AG09319 (cell line): ENCODE measurements around the gene CDH16.

Experiments
- DNase-seq: peaks from one replicate; pipeline ENCODE4 v3.0.0-alpha.2; 2010; ENCODE audit warnings: low read depth; ENCODE audit errors: extremely low read depth
- CTCF ChIP-seq: IDR thresholded peaks from 2 replicates; pipeline ENCODE4 v1.5.1; 2011; ENCODE audit warnings: low read depth, mild to moderate bottlenecking, inconsistent platforms, low read length, moderate library complexity

The CDH16 gene

GRCh38 chr16:66913081-66913480 is 5.6 kb downstream of the CDH16 start:
- no peak for DNase-seq
- TF ChIP-seq CTCF: no peak

- DNase-seq: no peak
- TF ChIP-seq CTCF: no peak
These were observed 6.9 kb downstream of the CDH16 start for GRCh38 chr16:66911801-66912200.

GRCh38 chr16:66911112-66911511 is 7.6 kb downstream of the CDH16 start:
- no peak for TF ChIP-seq CTCF
- no peak for DNase-seq

GRCh38 chr16:66910175-66910940 is 8.3 kb downstream of the CDH16 start:
- DNase-seq: no peak
- no peak for TF ChIP-seq CTCF

GRCh38 chr16:66908762-66909559 is 9.7 kb downstream of the CDH16 start:
- TF ChIP-seq CTCF: no peak
- no peak for DNase-seq

GRCh38 chr16:66908116-66908515 is 10.6 kb downstream of the CDH16 start:
- no peak for TF ChIP-seq CTCF

More at GRCh38 chr16:66908116-66908515, 10.6 kb downstream of the CDH16 start:
- DNase-seq: no peak
